Ishikawa (cell line): ENCODE results near the gene PLEKHN1.

Experiments used
- CEBPB ChIP-seq: IDR thresholded peaks from 2 replicates; pipeline ENCODE4 v1.6.1; 2012
- CREB1 ChIP-seq: IDR thresholded peaks from 2 replicates; pipeline ENCODE4 v1.6.1; 2012; ENCODE audit warnings: low read depth
- EGR1 ChIP-seq: IDR thresholded peaks from 2 replicates; pipeline ENCODE4 v1.6.1; 2012
- EP300 ChIP-seq: IDR thresholded peaks from 2 replicates; pipeline ENCODE4 v1.6.1; 2012; ENCODE audit warnings: borderline replicate concordance
- FOXM1 ChIP-seq: IDR thresholded peaks from 2 replicates; pipeline ENCODE4 v1.6.1; 2012; ENCODE audit warnings: low read depth, borderline replicate concordance
- NFIC ChIP-seq: IDR thresholded peaks from 2 replicates; pipeline ENCODE4 v1.6.1; 2012
- RAD21 ChIP-seq: IDR thresholded peaks from 2 replicates; pipeline ENCODE4 v1.6.1; 2012; ENCODE audit warnings: low read depth
- TAF1 ChIP-seq: IDR thresholded peaks from 2 replicates; pipeline ENCODE4 v1.6.1; 2012; ENCODE audit warnings: low read depth, mild to moderate bottlenecking
- TCF12 ChIP-seq: IDR thresholded peaks from 2 replicates; pipeline ENCODE4 v1.6.1; 2012; ENCODE audit warnings: low read depth
- TEAD4 ChIP-seq: IDR thresholded peaks from 2 replicates; pipeline ENCODE4 v1.6.1; 2012
- YY1 ChIP-seq: IDR thresholded peaks from 2 replicates; pipeline ENCODE4 v1.6.1; 2012; ENCODE audit warnings: low read depth
- ZBTB7A ChIP-seq: IDR thresholded peaks from 2 replicates; pipeline ENCODE4 v1.6.1; 2012; ENCODE audit warnings: low read depth
- TF ChIP-seq, protein P1 (sequence below): IDR thresholded peaks from 2 replicates; pipeline ENCODE4 v1.6.1; 2012
- TF ChIP-seq, protein P2 (sequence below): IDR thresholded peaks from 2 replicates; pipeline ENCODE4 v1.6.1; 2012; ENCODE audit warnings: low read depth, mild to moderate bottlenecking
- TF ChIP-seq, protein P3 (sequence below): IDR thresholded peaks from 2 replicates; pipeline ENCODE4 v1.6.1; 2012

PLEKHN1 gene

DNA sequence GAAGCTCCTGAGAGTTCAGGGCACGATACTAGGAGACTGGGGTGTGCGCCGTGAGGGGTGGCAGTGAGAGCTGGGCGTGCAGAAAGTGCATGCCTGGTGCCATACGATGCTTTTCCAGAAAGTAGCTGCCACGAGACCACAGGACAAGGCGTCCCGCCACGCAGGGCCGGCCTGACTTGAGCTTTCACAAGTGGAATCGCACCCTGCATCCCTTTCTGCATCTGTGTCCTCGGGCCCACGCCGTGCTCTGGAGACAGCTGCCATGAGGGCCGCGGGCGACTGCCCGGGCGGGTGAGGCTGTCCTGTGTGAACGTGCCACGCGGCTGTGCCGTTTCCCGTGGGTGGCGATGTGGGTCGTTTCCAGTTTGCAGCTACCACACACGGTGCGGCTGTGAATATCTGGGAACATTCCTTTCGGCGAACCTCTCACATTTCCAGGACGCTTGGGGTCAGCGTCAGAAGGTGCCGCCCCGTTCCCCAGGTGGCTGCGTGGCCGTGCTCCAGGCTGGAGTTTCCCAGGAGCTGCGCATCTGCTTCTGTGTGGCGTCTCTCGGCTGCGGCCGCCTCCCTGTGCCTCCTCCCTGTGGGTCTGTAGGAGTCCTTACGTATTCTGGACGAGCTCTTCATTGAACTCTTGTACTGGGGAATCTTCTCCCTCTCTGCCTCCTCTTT, 16.6 kb downstream of the PLEKHN1 start:
- no peak for TF ChIP-seq TCF12
- no peak for TF ChIP-seq NFIC
- TF ChIP-seq CEBPB: no peak
- no peak for TF ChIP-seq CREB1
- no peak for TF ChIP-seq TEAD4

DNA sequence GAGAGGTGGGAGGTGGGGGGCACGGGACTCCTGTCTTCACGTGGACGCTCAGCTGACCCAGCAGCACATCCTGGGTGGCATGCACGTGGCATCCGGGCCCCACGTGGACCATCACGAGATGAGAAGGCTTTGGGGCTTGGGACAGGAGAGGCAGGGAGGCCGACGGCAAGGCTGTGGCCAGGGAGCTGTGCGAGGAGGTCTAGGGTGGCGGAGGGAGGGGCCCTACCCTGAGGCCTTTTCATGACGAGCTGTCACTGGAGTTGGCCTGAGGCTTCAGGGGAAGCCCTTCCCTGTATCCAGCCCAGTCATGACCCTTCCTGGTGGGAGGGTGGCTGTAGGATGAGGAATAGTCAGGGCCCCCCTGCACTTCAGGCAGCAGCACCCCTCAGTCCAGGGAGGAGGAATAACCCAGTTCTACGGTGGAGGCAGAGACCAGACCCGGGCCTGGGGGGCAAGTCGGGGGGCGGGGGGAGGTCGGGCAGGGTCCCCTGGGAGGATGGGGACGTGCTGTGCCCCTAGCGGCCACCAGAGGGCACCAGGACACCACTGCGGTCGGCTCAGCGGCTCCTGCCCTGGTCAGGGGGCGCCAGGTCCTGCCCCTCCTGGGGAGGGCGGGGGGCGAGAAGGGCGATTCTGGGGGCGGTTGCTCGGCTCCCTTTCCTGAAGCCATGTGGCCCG, 17.7 kb downstream of the PLEKHN1 start:
- TF ChIP-seq RAD21: peak; percentile 84
- peak; percentile 77 for TF ChIP-seq ZBTB7A
- no peak for TF ChIP-seq YY1

DNA sequence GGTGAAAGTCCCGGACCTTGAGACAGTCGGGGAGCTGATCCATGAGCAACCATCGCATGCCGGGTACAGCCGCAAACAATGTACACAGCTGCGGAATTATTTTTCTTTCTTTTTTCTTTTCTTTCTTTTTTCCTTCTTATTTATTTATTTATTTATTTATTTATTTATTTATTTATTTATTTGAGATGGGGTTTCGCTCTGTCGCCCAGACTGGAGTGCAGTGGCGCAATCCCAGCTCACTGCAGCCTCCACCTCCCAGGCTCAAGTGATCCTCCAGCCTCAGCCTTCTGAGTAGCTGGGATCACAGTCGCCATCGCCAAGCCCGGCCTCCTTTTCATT, 18.2 kb downstream of the PLEKHN1 start:
- TF ChIP-seq, protein P1, sequence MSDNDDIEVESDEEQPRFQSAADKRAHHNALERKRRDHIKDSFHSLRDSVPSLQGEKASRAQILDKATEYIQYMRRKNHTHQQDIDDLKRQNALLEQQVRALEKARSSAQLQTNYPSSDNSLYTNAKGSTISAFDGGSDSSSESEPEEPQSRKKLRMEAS: no peak
- TF ChIP-seq RAD21: no peak
- no peak for TF ChIP-seq NFIC
- TF ChIP-seq TCF12: no peak
- no peak for TF ChIP-seq TAF1
- TF ChIP-seq EGR1: no peak
- TF ChIP-seq ZBTB7A: no peak
- no peak for TF ChIP-seq CEBPB
- TF ChIP-seq YY1: no peak
- no peak for TF ChIP-seq EP300
- TF ChIP-seq, protein P2, sequence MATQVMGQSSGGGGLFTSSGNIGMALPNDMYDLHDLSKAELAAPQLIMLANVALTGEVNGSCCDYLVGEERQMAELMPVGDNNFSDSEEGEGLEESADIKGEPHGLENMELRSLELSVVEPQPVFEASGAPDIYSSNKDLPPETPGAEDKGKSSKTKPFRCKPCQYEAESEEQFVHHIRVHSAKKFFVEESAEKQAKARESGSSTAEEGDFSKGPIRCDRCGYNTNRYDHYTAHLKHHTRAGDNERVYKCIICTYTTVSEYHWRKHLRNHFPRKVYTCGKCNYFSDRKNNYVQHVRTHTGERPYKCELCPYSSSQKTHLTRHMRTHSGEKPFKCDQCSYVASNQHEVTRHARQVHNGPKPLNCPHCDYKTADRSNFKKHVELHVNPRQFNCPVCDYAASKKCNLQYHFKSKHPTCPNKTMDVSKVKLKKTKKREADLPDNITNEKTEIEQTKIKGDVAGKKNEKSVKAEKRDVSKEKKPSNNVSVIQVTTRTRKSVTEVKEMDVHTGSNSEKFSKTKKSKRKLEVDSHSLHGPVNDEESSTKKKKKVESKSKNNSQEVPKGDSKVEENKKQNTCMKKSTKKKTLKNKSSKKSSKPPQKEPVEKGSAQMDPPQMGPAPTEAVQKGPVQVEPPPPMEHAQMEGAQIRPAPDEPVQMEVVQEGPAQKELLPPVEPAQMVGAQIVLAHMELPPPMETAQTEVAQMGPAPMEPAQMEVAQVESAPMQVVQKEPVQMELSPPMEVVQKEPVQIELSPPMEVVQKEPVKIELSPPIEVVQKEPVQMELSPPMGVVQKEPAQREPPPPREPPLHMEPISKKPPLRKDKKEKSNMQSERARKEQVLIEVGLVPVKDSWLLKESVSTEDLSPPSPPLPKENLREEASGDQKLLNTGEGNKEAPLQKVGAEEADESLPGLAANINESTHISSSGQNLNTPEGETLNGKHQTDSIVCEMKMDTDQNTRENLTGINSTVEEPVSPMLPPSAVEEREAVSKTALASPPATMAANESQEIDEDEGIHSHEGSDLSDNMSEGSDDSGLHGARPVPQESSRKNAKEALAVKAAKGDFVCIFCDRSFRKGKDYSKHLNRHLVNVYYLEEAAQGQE: no peak
- TF ChIP-seq TEAD4: no peak
- no peak for TF ChIP-seq FOXM1
- TF ChIP-seq, protein P3, sequence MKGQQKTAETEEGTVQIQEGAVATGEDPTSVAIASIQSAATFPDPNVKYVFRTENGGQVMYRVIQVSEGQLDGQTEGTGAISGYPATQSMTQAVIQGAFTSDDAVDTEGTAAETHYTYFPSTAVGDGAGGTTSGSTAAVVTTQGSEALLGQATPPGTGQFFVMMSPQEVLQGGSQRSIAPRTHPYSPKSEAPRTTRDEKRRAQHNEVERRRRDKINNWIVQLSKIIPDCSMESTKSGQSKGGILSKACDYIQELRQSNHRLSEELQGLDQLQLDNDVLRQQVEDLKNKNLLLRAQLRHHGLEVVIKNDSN: no peak
- no peak for TF ChIP-seq CREB1

DNA sequence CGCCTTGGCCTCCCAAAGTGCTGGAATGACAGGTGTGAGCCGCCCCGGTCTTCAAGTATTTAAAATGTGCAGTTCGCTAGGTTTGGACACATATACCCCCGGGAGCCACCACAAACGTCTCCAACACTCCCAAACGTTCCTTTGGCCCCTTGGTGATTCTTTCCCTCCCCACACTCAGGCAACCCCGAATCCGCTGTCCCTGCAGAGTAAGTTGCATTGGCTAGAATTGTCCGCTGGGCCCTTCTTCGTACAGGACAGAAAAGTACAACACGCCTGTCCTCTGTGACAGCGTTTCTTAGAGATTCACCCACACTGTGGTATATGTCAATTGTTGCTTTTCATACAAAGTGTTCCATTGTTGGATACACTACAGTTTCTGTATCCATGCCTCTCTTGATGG, 18.8 kb downstream of the PLEKHN1 start:
- TF ChIP-seq ZBTB7A (no peak), EP300 (no peak), FOXM1 (no peak), TAF1 (no peak), RAD21 (no peak), TCF12 (no peak), TEAD4 (no peak), CEBPB (no peak)
- TF ChIP-seq, protein P3: no peak
- TF ChIP-seq, protein P1: no peak

DNA sequence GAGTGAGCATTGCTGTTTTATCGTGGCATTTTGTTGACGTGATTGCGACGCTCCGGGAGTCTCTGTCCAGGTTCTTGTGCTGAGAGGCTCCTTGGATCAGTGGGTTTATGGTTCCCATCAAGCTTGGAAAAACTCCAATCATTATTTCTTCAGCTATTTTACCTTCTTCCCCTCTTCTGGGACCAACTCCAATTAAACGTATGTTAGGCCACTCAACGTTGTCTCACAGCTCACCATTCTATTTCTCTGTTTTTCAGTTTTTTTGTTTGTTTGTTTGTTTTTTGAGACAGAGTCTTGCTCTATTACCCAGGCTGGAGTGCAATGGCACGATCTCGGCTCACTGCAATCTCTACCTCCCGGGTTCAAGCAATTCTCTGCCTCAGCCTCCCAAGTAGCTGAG, 25.6 kb downstream of the PLEKHN1 start:
- TF ChIP-seq, protein P2: no peak
- TF ChIP-seq CREB1: no peak
- TF ChIP-seq TAF1: no peak

DNA sequence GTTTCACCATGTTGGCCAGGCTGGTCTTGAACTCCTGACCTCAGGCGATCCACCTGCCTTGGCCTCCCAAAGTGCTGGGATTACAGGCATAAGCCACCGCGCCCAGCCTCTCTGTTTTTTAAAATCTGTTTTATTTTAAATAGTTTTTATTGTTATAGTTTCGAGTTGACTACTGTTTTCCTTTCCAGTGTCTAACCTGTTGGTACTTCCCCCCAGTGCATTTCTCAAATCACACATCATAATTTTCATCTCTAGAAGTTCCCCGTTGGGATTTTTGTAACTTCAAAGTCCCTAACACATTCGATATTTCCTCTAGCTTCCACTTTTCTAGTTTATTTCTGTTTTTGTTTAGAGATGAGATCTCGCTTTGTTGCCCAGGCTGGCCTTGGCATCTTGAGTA, 26.1 kb downstream of the PLEKHN1 start:
- TF ChIP-seq EP300 (no peak), ZBTB7A (no peak), YY1 (no peak), NFIC (no peak)
- TF ChIP-seq, protein P2: no peak
